Mucosa of descending colon (tissue), 3 donors: ENCODE results near the gene SIGLEC11. TPM values are rescaled to one million over a fixed set of nuclear protein-coding genes. Genes with fewer than 3 reads are reported as not detected.
A peak's percentile ranks its signal among the peaks of the same experiment; 100 is the strongest.

Experiments
- ATAC-seq: fragments of 200-7000 bp; cut with Tn5 transposase; one replicate; pipeline ENCODE4 v1.9.1; 2020; ENCODE audit warnings: mild to moderate bottlenecking, moderate library complexity
- DNase-seq, 3 donors: peaks; one replicate each; pipeline ENCODE4 v3.0.0-alpha.2; 2020
- H3K36me3 ChIP-seq: fragments of 200-600 bp; one replicate; pipeline ENCODE4 v1.8.0; 2021; ENCODE audit warnings: low read depth, mild to moderate bottlenecking
- H3K4me1 ChIP-seq: fragments of 200-600 bp; one replicate; pipeline ENCODE4 v1.8.0; 2021; ENCODE audit warnings: low read depth, mild to moderate bottlenecking
- H3K4me3 ChIP-seq: fragments of 200-600 bp; one replicate; pipeline ENCODE4 v1.8.0; 2021; ENCODE audit warnings: mild to moderate bottlenecking
- H3K9me3 ChIP-seq: fragments of 200-600 bp; one replicate; pipeline ENCODE4 v1.8.0; 2021; ENCODE audit warnings: mild to moderate bottlenecking
- CTCF ChIP-seq: fragments of 200-600 bp; IDR thresholded peaks from one replicate; pipeline ENCODE4 v1.8.0; 2022; ENCODE audit warnings: antibody characterized with exemption, mild to moderate bottlenecking
- intact Hi-C, 2 donors: fragments of 100-400 bp; cut with DNase I in 1 of 2; cut with micrococcal nuclease in 1 of 2; formaldehyde crosslinking; loops; one replicate each; pipeline versions ENCODE4 v1.11.0 to v1.11.1; 2022; cut with DNase I, micrococcal nuclease
- total RNA-seq, 3 donors: library from RNA; stranded (reverse); fragmentation: NEBNext Ultra II Directional in 2 of 3; extraction: Animal tissue kit (Norgen Biotek cat#: 25700) in 2 of 3; gene quantifications; one replicate each; pipeline versions ENCODE4 v1.2.1 to v1.2.4, GENCODE V29; 2021 to 2023
- donor health status: DM: no; HTN: no; CAD: no; lungs with moderate emphysema.
- donor health status: DM: no; HTN: no; CAD: no.
- donor health status: DM: no; HTN: yes; CAD: no.

SIGLEC11 gene
- total RNA-seq, 3 donors from 2014 or later: 0.49 to 2.0 (median 1.1) TPM

- no peaks in the 10 kb centered on the region for H3K36me3 ChIP-seq
- H3K4me1 ChIP-seq: no peaks in the 10 kb centered on the region
- intact Hi-C loops: no loop called here
- TF ChIP-seq CTCF: no peak
- ATAC-seq: peak; percentile 23
- H3K9me3 ChIP-seq: no peaks in the 10 kb centered on the region
- DNase-seq: no peak
- no peak overlapping the region for H3K4me3 ChIP-seq
Observed at GRCh38 chr19:49907745-49908446, 53.1 kb downstream of the SIGLEC11 start.

- no peaks in the 10 kb centered on the region for H3K36me3 ChIP-seq
Observed at GRCh38 chr19:49906879-49907564, 54.0 kb downstream of the SIGLEC11 start.

DNA sequence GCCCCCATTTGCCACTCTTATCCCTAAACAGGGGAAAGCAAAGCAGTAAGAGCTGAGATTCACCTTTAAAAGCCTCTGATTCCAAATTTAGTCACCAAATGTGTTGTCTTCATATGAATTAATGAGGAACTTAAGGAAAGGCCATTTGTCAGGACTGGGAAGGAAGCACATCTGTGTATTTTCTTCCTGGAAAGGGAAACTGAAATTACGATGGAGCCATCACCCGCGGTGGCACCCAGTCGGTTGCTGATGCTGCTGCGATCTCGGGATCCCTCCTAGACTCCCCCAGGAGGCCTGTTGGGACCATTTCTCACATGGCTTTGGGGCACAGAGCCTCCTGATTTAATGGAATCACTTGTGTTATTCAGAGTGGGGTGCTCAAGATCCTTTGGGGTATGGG lies 56.8 kb downstream of the SIGLEC11 start:
- TF ChIP-seq CTCF: no peak
- no peaks in the 10 kb centered on the region for H3K9me3 ChIP-seq
- no peaks in the 10 kb centered on the region for H3K36me3 ChIP-seq
- no peak for ATAC-seq
- intact Hi-C loops: no loop called here
- no peaks in the 10 kb centered on the region for H3K4me1 ChIP-seq
- H3K4me3 ChIP-seq: no peak overlapping the region
- no peak for DNase-seq

More at GRCh38 chr19:49906879-49907564, 54.0 kb downstream of the SIGLEC11 start:
- Histone ChIP-seq H3K9me3 (no peaks in the 10 kb centered on the region), H3K4me1 (no peaks in the 10 kb centered on the region), H3K4me3 (no peak overlapping the region)
- intact Hi-C loops: no loop called here
- ATAC-seq (no peak), DNase-seq (no peak)
- TF ChIP-seq CTCF: no peak

Other genes starting within 250 kb of the SIGLEC11 start
- under 1 TPM in 1 of 3 donors, not detected in 2; 0.35 TPM for gene TSKS, start 197.9 kb downstream of the SIGLEC11 start, total RNA-seq
- 10 to 100 TPM; 73.6 to 84.8 (median 82.5) TPM for gene AP2A1, start 194.2 kb downstream of the SIGLEC11 start, total RNA-seq
- gene FUZ, start 147.9 kb downstream of the SIGLEC11 start, total RNA-seq: 10 to 100 TPM in 2 of 3 donors, 1 to 10 TPM in 1; 6.6 to 21.0 (median 11.9) TPM
- 10 to 100 TPM; 54.7 to 57.4 (median 55.2) TPM for gene MED25, start 142.9 kb downstream of the SIGLEC11 start, total RNA-seq
- gene PTOV1, start 110.0 kb downstream of the SIGLEC11 start, total RNA-seq: 100 to 1,000 TPM in 2 of 3 donors, 10 to 100 TPM in 1; 92.8 to 171 (median 107) TPM
- 100 to 1,000 TPM in 2 of 3 donors, 10 to 100 TPM in 1; 84.3 to 114 (median 111) TPM for gene PNKP, start 93.6 kb downstream of the SIGLEC11 start, total RNA-seq
- 10 to 100 TPM; 38.8 to 44.0 (median 42.3) TPM for gene AKT1S1, start 83.8 kb downstream of the SIGLEC11 start, total RNA-seq
- 10 to 100 TPM; 33.7 to 55.7 (median 45.1) TPM for gene TBC1D17, start 83.5 kb downstream of the SIGLEC11 start, total RNA-seq
- 1 to 10 TPM; 1.2 to 1.7 (median 1.6) TPM for gene IL4I1, start 64.3 kb downstream of the SIGLEC11 start, total RNA-seq
- 10 to 100 TPM; 10.7 to 25.0 (median 16.1) TPM for gene ATF5, start 32.0 kb downstream of the SIGLEC11 start, total RNA-seq
- 10 to 100 TPM; 34.1 to 41.0 (median 40.9) TPM for gene NUP62, start 31.7 kb downstream of the SIGLEC11 start, total RNA-seq
- gene VRK3, start 64.2 kb upstream of the SIGLEC11 start, total RNA-seq: 10 to 100 TPM; 53.8 to 72.9 (median 62.7) TPM
- gene ZNF473, start 64.8 kb upstream of the SIGLEC11 start, total RNA-seq: 1 to 10 TPM; 5.2 to 9.2 (median 6.0) TPM
- not detected for gene IZUMO2, start 202.1 kb upstream of the SIGLEC11 start, total RNA-seq
- gene MYH14, start 242.4 kb upstream of the SIGLEC11 start, total RNA-seq: 100 to 1,000 TPM; 268 to 606 (median 586) TPM